Measurements from ENCODE around the gene UCK2.

GRCh38 chr1:165862448-165862847 lies 35.0 kb downstream of the UCK2 start:
- no peak for TF ChIP-seq POLR2AphosphoS5 (IDR thresholded peaks at IDR 0.05; ENCODE audit: borderline replicate concordance, low read depth, low read length)
- TF ChIP-seq EZH2 (IDR thresholded peaks at IDR 0.05): no peak
